HS-5 (cell line): ENCODE results near the gene PSAT1.

Experiments
- DNase-seq: peaks from one replicate; pipeline ENCODE4 v3.0.0-alpha.2; 2012; ENCODE audit warnings: low read depth

PSAT1 gene

GRCh38 chr9:78316166-78316892 lies 19.4 kb downstream of the PSAT1 start:
- no peak for DNase-seq

GRCh38 chr9:78319197-78320029 lies 22.5 kb downstream of the PSAT1 start:
- no peak for DNase-seq

GRCh38 chr9:78320030-78320693 lies 23.2 kb downstream of the PSAT1 start:
- no peak for DNase-seq

- no peak for DNase-seq
Measured at GRCh38 chr9:78320875-78321496, 24.1 kb downstream of the PSAT1 start.

- DNase-seq, result no peak
Measured at GRCh38 chr9:78321505-78321904, 24.6 kb downstream of the PSAT1 start.

- no peak for DNase-seq
Measured at GRCh38 chr9:78324068-78324650, 27.2 kb downstream of the PSAT1 start.

- DNase-seq, result no peak
Measured at GRCh38 chr9:78324682-78325081, 27.8 kb downstream of the PSAT1 start.

- no peak for DNase-seq
Measured at GRCh38 chr9:78325343-78325742, 28.4 kb downstream of the PSAT1 start.

GRCh38 chr9:78325846-78326360 lies 29.0 kb downstream of the PSAT1 start:
- DNase-seq, result no peak

- no peak for DNase-seq
Measured at GRCh38 chr9:78326564-78326963, 29.6 kb downstream of the PSAT1 start.

- DNase-seq, result no peak
Measured at GRCh38 chr9:78332381-78332780, 35.5 kb downstream of the PSAT1 start.

GRCh38 chr9:78348848-78349247 lies 51.9 kb downstream of the PSAT1 start:
- no peak for DNase-seq

GRCh38 chr9:78351816-78352215 lies 54.9 kb downstream of the PSAT1 start:
- DNase-seq, result no peak

- no peak for DNase-seq
Measured at GRCh38 chr9:78354324-78354973, 57.5 kb downstream of the PSAT1 start.

GRCh38 chr9:78354989-78355388 lies 58.1 kb downstream of the PSAT1 start:
- no peak for DNase-seq

- DNase-seq, result no peak
Measured at GRCh38 chr9:78356634-78357033, 59.7 kb downstream of the PSAT1 start.

GRCh38 chr9:78357165-78357873 lies 60.4 kb downstream of the PSAT1 start:
- DNase-seq, result no peak

GRCh38 chr9:78358329-78359051 lies 61.6 kb downstream of the PSAT1 start:
- DNase-seq, result no peak

GRCh38 chr9:78363221-78363620 lies 66.3 kb downstream of the PSAT1 start:
- no peak for DNase-seq
